Measurements from ENCODE around the gene BCL2L14. TPM values are rescaled to one million over a fixed set of nuclear protein-coding genes. Genes with fewer than 3 reads are reported as not detected.

Gene BCL2L14
- total and polyA plus RNA-seq, 2 of the 13 experiments (the other 11 are each of a cell fraction or from before 2014, with no cell fraction given) = 0.11 TPM; not detected in 1

DNA sequence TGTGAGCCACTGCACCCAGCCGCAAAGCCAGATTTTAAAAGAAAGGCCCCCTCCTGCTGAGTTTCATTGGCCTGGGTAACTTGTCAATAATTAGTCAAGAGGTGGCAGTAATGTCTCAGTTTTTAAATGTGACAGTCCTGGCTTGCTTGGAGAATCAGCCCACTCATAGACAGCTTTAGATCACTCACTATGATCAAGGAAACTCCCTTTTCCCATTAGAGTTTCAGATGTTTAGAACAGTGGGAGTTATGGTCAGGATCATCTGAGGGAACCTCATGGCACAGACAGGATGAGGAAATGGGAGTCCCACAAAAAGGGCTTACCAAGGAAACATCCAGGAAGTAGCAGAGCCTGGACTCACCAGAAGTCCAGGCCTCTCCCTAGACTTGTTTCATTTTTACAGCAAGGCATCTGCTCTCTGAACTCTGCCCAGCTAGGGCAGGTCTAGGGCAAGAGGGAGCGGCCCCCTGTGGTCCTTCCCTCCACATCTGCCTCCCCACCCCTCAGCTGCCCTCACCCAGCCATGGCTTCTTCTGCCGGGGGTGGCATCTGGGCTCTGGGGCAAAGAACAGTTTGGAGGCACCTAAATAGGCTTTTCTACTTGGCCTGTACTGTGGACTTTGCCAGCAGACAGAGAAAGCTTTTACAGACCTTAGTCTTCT, 11.2 kb downstream of the BCL2L14 start (continued):
- TF ChIP-seq, protein P1, sequence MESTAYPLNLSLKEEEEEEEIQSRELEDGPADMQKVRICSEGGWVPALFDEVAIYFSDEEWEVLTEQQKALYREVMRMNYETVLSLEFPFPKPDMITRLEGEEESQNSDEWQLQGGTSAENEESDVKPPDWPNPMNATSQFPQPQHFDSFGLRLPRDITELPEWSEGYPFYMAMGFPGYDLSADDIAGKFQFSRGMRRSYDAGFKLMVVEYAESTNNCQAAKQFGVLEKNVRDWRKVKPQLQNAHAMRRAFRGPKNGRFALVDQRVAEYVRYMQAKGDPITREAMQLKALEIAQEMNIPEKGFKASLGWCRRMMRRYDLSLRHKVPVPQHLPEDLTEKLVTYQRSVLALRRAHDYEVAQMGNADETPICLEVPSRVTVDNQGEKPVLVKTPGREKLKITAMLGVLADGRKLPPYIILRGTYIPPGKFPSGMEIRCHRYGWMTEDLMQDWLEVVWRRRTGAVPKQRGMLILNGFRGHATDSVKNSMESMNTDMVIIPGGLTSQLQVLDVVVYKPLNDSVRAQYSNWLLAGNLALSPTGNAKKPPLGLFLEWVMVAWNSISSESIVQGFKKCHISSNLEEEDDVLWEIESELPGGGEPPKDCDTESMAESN (CRISPR knock-in tag; conservative IDR thresholded peaks at IDR 0.05) = no peak
- TF ChIP-seq ZFP90 (CRISPR knock-in tag; IDR thresholded peaks at IDR 0.05; ENCODE audit: borderline replicate concordance) = no peak
- TF ChIP-seq IRX3 (CRISPR knock-in tag; IDR thresholded peaks at IDR 0.05; ENCODE audit: borderline replicate concordance, low read depth) = no peak
- TF ChIP-seq ZNF501 (CRISPR knock-in tag; IDR thresholded peaks at IDR 0.05) = 0 out of 2 replicates have a peak, but pooled peaks have one; percentile 31
- no peak for TF ChIP-seq SOX6 (IDR thresholded peaks at IDR 0.05)
- peak; percentile 52; the same call in 1 of the 2 replicates for TF ChIP-seq SOX6 (CRISPR knock-in tag; IDR thresholded peaks at IDR 0.05)
- TF ChIP-seq ZFP36L1 (CRISPR knock-in tag; IDR thresholded peaks at IDR 0.05) = no peak
- TF ChIP-seq CEBPG (CRISPR knock-in tag; IDR thresholded peaks at IDR 0.05) = peak; percentile 3; the same call in 1 of the 2 replicates
- TF ChIP-seq PITX1 (CRISPR knock-in tag; IDR thresholded peaks at IDR 0.05) = no peak
- no peak for TF ChIP-seq GTF2F1 (IDR thresholded peaks at IDR 0.05; ENCODE audit: low read length)
- TF ChIP-seq, protein P2, sequence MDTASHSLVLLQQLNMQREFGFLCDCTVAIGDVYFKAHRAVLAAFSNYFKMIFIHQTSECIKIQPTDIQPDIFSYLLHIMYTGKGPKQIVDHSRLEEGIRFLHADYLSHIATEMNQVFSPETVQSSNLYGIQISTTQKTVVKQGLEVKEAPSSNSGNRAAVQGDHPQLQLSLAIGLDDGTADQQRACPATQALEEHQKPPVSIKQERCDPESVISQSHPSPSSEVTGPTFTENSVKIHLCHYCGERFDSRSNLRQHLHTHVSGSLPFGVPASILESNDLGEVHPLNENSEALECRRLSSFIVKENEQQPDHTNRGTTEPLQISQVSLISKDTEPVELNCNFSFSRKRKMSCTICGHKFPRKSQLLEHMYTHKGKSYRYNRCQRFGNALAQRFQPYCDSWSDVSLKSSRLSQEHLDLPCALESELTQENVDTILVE (CRISPR knock-in tag; IDR thresholded peaks at IDR 0.05) = no peak
- TF ChIP-seq ZNF367 (CRISPR knock-in tag; IDR thresholded peaks at IDR 0.05; ENCODE audit: borderline replicate concordance) = no peak
- no peak for TF ChIP-seq CREB1 (IDR thresholded peaks at IDR 0.05)
- TF ChIP-seq CREB1 (CRISPR knock-in tag; IDR thresholded peaks at IDR 0.05) = no peak
- TF ChIP-seq ZNF788 (CRISPR knock-in tag; IDR thresholded peaks at IDR 0.05; ENCODE audit: borderline replicate concordance) = peak; percentile 43; the same call in 1 of the 2 replicates
- TF ChIP-seq BCL6 (CRISPR knock-in tag; IDR thresholded peaks at IDR 0.05) = no peak
- no peak for TF ChIP-seq JARID2 (CRISPR knock-in tag; IDR thresholded peaks at IDR 0.05; ENCODE audit: insufficient replicate concordance)
- TF ChIP-seq TBX2 (CRISPR knock-in tag; IDR thresholded peaks at IDR 0.05; ENCODE audit: borderline replicate concordance) = peak; percentile 26; the same call in 1 of the 2 replicates
- TF ChIP-seq ASH2L (IDR thresholded peaks at IDR 0.05; ENCODE audit: insufficient read length, low read depth, low read length) = peak; percentile 47
- TF ChIP-seq HMG20A (CRISPR knock-in tag; IDR thresholded peaks at IDR 0.05; ENCODE audit: borderline replicate concordance) = no peak
- no peak for TF ChIP-seq HNRNPK (IDR thresholded peaks at IDR 0.05; ENCODE audit: low read depth, low read length, poor library complexity, severe bottlenecking)
- TF ChIP-seq ZNF33B (CRISPR knock-in tag; IDR thresholded peaks at IDR 0.05) = no peak
- TF ChIP-seq RCOR2 (CRISPR knock-in tag; IDR thresholded peaks at IDR 0.05) = peak; percentile 60; the same call in 1 of the 2 replicates
- TF ChIP-seq, protein P3, sequence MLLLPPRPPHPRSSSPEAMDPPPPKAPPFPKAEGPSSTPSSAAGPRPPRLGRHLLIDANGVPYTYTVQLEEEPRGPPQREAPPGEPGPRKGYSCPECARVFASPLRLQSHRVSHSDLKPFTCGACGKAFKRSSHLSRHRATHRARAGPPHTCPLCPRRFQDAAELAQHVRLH (CRISPR knock-in tag; IDR thresholded peaks at IDR 0.05; ENCODE audit: borderline replicate concordance, low read depth) = no peak
- TF ChIP-seq MEF2D (CRISPR knock-in tag; IDR thresholded peaks at IDR 0.05) = 0 out of 2 replicates have a peak, but pooled peaks have one; percentile 16
- TF ChIP-seq, protein P4, sequence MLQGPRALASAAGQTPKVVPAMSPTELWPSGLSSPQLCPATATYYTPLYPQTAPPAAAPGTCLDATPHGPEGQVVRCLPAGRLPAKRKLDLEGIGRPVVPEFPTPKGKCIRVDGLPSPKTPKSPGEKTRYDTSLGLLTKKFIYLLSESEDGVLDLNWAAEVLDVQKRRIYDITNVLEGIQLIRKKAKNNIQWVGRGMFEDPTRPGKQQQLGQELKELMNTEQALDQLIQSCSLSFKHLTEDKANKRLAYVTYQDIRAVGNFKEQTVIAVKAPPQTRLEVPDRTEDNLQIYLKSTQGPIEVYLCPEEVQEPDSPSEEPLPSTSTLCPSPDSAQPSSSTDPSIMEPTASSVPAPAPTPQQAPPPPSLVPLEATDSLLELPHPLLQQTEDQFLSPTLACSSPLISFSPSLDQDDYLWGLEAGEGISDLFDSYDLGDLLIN (CRISPR knock-in tag; IDR thresholded peaks at IDR 0.05; ENCODE audit: borderline replicate concordance) = no peak
- TF ChIP-seq KLF15 (CRISPR knock-in tag; IDR thresholded peaks at IDR 0.05; ENCODE audit: borderline replicate concordance) = no peak
- peak; percentile 96 for TF ChIP-seq MIXL1 (CRISPR knock-in tag; IDR thresholded peaks at IDR 0.05)
